CD4-positive, alpha-beta T cell treated with Interleukin-6 for 4 hours (primary cell): ENCODE results near the gene BLNK.

ENCODE experiments used
- DNase-seq: peaks from one replicate; pipeline ENCODE4 v3.0.0-alpha.2; 2020; ENCODE audit warnings: mixed read lengths

Gene BLNK

GRCh38 chr10:96260014-96260413 is 11.4 kb downstream of the BLNK start:
- DNase-seq: no peak

- no peak for DNase-seq
Observed at GRCh38 chr10:96259150-96259549, 12.2 kb downstream of the BLNK start.

- DNase-seq: no peak
Observed at GRCh38 chr10:96257944-96258343, 13.4 kb downstream of the BLNK start.

GRCh38 chr10:96255549-96256333 is 15.6 kb downstream of the BLNK start:
- no peak for DNase-seq

- no peak for DNase-seq
Observed at GRCh38 chr10:96254976-96255375, 16.4 kb downstream of the BLNK start.

GRCh38 chr10:96252730-96253129 is 18.6 kb downstream of the BLNK start:
- DNase-seq: no peak

GRCh38 chr10:96250349-96250748 is 21.0 kb downstream of the BLNK start:
- no peak for DNase-seq

- DNase-seq: no peak
Observed at GRCh38 chr10:96249264-96249663, 22.1 kb downstream of the BLNK start.

GRCh38 chr10:96244354-96244753 is 27.0 kb downstream of the BLNK start:
- no peak for DNase-seq

- no peak for DNase-seq
Observed at GRCh38 chr10:96243296-96243695, 28.1 kb downstream of the BLNK start.

GRCh38 chr10:96242822-96243221 is 28.5 kb downstream of the BLNK start:
- DNase-seq: no peak

GRCh38 chr10:96238646-96239623 is 32.4 kb downstream of the BLNK start:
- no peak for DNase-seq

- no peak for DNase-seq
Observed at GRCh38 chr10:96236876-96237275, 34.5 kb downstream of the BLNK start.

- no peak for DNase-seq
Observed at GRCh38 chr10:96236090-96236478, 35.3 kb downstream of the BLNK start.

GRCh38 chr10:96235326-96236089 is 35.9 kb downstream of the BLNK start:
- no peak for DNase-seq

- no peak for DNase-seq
Observed at GRCh38 chr10:96233959-96234358, 37.4 kb downstream of the BLNK start.

GRCh38 chr10:96230527-96230926 is 40.8 kb downstream of the BLNK start:
- DNase-seq: no peak

- peak; percentile 79 for DNase-seq
Observed at GRCh38 chr10:96229568-96230030, 41.8 kb downstream of the BLNK start.

- no peak for DNase-seq
Observed at GRCh38 chr10:96228408-96228994, 42.9 kb downstream of the BLNK start.

- no peak for DNase-seq
Observed at GRCh38 chr10:96227206-96227605, 44.2 kb downstream of the BLNK start.

- DNase-seq: no peak
Observed at GRCh38 chr10:96225119-96225518, 46.2 kb downstream of the BLNK start.

GRCh38 chr10:96222908-96223307 is 48.5 kb downstream of the BLNK start:
- DNase-seq: no peak

- DNase-seq: no peak
Observed at GRCh38 chr10:96222441-96222840, 48.9 kb downstream of the BLNK start.
